Activated T-helper 9 cell treated with anti-CD3 and anti-CD28 coated beads, Interleukin-2, amount 50 U/mL, for 16 hours (primary cell): ENCODE results near the gene RNF44.

Experiments used
- DNase-seq: peaks from one replicate; pipeline ENCODE4 v3.0.0-alpha.2; 2020; ENCODE audit warnings: low read depth

Gene RNF44

GRCh38 chr5:176535101-176535663 lies 2.0 kb downstream of the RNF44 start:
- no peak for DNase-seq

GRCh38 chr5:176534640-176535039 lies 2.6 kb downstream of the RNF44 start:
- DNase-seq: no peak

- DNase-seq: no peak
These were observed 3.1 kb downstream of the RNF44 start for GRCh38 chr5:176533894-176534611.

GRCh38 chr5:176533390-176533789 lies 3.8 kb downstream of the RNF44 start:
- no peak for DNase-seq

- DNase-seq: no peak
These were observed 4.4 kb downstream of the RNF44 start for GRCh38 chr5:176532795-176533194.

- DNase-seq: no peak
These were observed 5.2 kb downstream of the RNF44 start for GRCh38 chr5:176531902-176532493.

- DNase-seq: no peak
These were observed 6.0 kb downstream of the RNF44 start for GRCh38 chr5:176530983-176531901.

- no peak for DNase-seq
These were observed 6.7 kb downstream of the RNF44 start for GRCh38 chr5:176530393-176530982.

- DNase-seq: no peak
These were observed 7.5 kb downstream of the RNF44 start for GRCh38 chr5:176529741-176530141.

- DNase-seq: no peak
These were observed 8.0 kb downstream of the RNF44 start for GRCh38 chr5:176529116-176529740.

GRCh38 chr5:176528761-176529115 lies 8.5 kb downstream of the RNF44 start:
- no peak for DNase-seq

GRCh38 chr5:176528301-176528700 lies 8.9 kb downstream of the RNF44 start:
- DNase-seq: no peak

- no peak for DNase-seq
These were observed 9.7 kb downstream of the RNF44 start for GRCh38 chr5:176527246-176528222.

GRCh38 chr5:176526462-176526861 lies 10.7 kb downstream of the RNF44 start:
- no peak for DNase-seq

- DNase-seq: no peak
These were observed 11.5 kb downstream of the RNF44 start for GRCh38 chr5:176525677-176526076.

- DNase-seq: no peak
These were observed 12.2 kb downstream of the RNF44 start for GRCh38 chr5:176524987-176525386.

GRCh38 chr5:176524138-176524537 lies 13.1 kb downstream of the RNF44 start:
- DNase-seq: no peak

GRCh38 chr5:176521699-176522263 lies 15.4 kb downstream of the RNF44 start:
- DNase-seq: no peak

- DNase-seq: no peak
These were observed 15.9 kb downstream of the RNF44 start for GRCh38 chr5:176521286-176521685.
